HG02884 (cell line): ENCODE data around the gene FBXL5.
"Not testable (repeated sequence)": the region's sequence is repeated elsewhere in the genome, so short reads cannot be mapped to it uniquely, and the experiment has no call there.

Source experiments
- ATAC-seq: cut with Tn5 transposase; IDR thresholded peaks from one replicate; pipeline ENCODE4 v1.9.1; 2021; ENCODE audit warnings: mild to moderate bottlenecking, moderate library complexity; ENCODE audit not compliant: unreplicated experiment

Gene FBXL5

DNA sequence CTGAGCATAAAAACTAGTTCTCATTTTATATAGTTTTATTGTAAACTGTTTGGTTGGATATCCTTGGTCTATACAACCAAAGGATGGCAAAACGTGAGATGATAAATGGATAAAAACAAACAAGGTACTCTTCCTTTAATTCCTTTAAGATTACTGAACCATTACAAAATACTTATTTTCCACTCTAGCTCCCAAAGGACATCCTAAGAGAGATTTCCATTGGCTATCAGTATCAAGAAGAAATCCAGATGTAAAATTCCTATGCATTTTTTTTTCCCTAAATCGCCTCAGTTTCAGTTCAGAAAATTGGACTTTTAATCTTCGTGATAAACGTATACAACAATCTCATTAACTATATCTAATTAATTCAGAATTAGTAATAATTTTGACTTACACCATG is 2.3 kb downstream of the FBXL5 start:
- no peak for ATAC-seq

DNA sequence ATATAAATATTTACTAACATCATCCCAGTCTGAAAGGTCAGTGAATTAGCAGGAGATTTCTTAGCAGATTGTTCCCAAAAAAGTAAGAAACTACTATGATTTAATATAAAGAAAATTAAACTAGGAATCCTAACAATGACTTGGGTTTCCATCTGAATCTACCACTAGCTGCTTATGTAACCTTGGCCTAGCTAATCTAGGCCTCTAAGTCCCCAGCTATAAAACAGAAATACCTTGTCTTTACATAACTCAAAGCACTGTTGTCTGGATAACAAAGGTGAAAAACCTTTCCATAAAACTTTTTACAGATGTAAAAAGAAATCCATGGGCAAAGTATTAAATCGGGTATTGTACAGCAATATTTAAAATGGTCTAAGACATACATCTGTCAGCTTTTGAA is 3.0 kb downstream of the FBXL5 start:
- no peak for ATAC-seq

DNA sequence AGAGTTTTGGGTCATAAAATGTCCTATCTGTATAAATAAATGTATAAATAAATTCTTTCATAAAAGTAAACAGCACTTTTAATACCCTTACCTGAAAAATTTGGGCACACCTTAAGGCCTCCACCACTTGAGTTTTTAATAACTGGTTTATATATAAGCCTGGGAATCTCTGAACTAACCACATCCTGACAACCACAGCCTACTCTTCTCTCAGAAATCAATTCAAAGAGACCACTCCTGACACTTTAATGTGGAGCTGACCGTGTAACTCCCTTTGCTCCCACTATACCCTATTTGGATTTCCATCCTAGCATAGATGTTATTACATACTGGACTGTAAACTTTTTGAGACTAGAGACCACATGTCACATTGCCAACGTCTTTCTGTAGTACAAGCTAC is 3.5 kb downstream of the FBXL5 start:
- no peak for ATAC-seq

DNA sequence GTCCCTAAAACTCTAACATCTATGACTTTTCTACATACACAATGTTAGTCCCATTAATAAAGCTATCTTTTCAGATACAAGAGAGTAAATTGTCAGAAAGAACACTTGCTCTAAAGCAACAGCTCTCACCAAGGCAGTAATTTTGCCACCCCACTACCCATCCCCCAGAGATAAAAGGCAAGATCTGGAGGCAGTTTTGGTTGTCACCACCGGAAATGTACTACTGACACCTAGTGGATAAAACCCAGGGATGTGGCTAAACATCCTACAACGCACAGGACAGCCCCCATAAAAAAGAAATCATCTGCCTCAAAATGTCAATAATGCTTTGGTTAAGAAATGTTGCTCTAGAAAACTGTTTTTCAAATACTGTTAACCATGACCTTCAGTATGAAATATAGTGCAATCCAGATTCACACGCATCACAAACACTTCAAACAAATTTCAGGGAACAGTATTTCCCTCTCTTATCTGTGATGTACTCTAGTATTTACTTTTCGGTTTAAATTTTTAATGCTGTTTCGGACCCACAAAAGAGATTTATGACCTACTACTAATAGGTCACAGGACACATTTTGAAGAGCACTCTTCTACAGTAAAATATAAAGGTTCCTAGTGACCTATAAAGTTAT is 5.1 kb downstream of the FBXL5 start:
- peak; percentile 33 for ATAC-seq

DNA sequence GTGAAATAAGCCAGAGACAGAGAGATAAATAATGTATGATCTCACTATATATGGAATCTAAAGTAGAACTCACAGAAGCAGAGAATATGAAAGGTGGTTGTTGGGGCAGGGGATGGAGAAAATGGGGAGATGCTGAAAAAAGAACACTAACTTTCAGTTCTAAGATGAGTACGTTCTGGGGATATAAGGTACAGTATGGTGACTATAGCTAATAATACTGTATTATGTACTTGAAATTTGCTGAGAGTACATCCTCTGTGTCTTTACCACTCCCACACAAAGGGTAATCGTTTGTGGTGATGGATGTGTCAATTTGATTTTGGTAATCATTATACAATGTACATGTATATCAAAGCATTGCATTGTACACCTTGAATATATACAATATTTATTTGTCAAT is 6.6 kb downstream of the FBXL5 start:
- ATAC-seq: peak; percentile 61

DNA sequence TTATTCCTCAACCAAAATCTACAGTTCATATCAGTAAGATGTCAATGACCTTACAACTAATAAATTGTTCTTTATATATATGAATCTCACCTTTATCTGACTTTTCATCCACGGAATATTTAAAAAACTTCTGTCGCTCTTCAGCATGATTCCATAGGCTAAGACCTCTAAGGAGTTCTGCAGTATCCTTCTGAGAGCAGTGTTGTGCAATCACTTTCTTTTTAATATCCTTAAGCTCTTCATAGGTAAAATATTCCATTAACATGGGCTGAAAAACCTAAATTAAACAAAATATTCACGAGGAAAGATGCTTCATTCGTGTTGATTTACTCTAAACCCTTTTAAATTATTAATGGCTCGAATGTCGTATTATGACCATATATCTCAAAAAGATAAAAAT is 16.7 kb downstream of the FBXL5 start:
- no peak for ATAC-seq

DNA sequence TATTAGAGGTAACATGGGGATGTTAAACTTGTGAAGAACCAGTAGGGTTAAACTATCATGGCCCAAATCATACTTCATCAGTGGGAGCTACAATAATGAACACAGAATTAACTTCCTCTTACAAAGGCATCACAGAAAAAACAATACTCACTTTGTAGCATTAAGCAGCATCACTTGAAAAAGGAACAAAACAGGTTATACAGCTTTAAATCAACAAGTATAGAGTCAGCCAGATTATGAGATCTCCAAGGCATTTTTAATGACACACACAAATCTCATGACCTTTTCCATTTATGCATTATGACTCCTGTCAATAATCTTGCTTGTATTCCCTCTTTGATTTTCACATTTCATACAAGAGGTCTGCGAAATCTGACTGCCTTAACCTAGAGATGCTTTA is 18.3 kb downstream of the FBXL5 start:
- no peak for ATAC-seq

DNA sequence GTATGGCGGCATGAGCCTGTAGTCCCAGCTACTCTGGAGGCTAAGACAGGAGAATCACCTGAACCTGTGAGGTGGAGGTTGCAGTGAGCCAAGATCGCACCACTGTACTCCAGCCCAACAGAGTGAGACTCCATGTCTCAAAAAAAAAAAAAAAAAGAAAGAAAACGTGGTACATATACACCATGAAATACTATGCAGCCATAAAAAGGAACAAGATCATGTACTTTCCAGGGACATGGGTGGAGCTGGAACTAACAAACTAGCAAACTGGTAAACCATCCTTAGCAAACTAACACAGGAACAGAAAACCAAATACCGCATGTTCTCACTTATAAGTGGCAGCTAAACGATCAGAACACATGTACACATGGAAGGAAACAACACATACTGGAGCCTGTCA is 37.8 kb downstream of the FBXL5 start:
- ATAC-seq: not testable (repeated sequence)

DNA sequence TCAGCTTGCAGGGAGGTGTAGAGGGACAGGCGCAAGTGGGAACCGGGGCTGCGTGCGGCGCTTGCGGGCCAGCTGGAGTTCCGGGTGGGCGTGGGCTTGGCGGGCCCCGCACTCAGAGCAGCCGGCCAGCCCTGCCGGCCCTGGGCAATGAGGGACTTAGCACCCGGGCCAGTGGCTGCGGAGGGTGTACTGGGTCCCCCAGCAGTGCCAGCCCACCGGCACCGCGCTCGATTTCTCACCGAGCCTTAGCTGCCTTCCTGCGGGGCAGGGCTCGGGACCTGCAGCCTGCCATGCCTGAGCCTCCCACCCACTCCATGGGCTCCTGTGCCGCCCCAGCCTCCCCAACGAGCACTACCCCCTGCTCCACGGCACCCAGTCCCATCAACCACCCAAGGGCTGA is 40.3 kb downstream of the FBXL5 start:
- ATAC-seq: not testable (repeated sequence)

DNA sequence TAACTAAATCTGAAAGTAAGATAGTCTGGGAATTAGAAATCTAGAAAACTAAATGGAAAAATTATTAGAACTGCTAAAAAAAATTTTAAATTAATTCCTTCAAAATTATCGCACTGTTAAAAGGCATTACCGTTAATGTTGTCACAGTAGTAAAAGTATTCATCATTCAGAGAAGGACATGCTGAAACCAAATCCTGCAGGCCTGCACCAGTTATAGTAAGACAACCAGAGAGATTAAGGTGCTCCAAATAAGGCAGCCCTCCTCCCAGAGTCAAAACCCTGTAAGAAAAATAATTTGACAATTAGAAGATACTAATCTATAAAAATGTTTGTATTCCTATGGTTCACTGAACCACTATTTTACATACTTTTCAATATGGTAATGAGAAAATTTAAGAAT is 43.0 kb downstream of the FBXL5 start:
- ATAC-seq: no peak

DNA sequence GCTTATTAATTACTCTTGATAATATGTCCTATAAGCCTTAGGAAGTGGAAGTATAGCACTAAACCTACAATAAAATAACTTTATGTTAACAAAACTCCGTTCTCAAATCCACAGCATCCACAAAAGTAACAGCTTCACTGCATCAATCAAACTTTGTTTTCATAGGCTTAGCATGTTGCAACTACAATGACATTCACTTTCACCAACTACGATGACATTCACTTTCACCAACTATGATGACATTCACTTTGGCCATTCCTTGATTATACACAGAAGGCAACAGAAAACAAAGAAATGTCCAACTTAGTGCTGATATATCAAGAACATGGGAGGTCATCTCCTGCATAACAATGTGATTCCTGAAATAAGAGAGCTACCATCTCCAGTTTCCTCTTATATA is 44.3 kb downstream of the FBXL5 start:
- ATAC-seq: no peak

DNA sequence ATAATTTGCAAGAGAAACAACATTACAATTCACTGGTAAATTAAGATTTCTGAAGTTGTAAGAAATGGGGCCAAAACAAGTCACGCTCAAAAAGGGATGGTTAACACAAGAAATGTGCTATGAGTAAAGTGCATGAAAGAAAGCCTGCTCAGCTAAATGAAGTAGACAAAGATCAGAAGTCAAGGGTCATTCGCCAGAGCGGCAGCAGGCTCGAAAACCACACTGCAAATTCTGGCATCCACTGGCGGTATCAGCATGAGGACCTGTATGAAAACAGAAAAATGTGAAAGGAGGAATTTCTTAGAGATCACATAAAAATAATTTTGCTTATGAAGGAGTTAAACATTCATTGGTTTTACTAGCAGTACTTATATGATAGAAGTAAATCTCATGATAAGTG is 49.6 kb downstream of the FBXL5 start:
- ATAC-seq: no peak

DNA sequence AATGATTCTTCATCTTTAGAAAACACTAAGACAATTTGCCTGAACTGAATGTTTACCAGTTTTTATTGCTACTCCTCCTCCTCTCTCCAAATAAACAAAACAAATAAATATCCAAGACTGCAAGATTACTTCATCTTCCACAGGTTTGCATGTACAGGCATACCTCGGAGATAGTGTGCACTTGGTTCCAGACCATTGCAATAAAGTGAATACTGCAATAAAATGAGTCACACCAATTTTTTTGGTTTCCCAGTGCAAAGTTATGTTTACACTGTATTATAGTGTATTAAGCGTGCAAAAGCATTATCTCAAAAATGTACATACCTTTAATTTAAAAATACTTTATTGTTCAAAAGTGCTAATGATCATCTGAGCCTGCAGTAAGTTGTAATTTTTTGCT is 53.3 kb downstream of the FBXL5 start:
- ATAC-seq: no peak

DNA sequence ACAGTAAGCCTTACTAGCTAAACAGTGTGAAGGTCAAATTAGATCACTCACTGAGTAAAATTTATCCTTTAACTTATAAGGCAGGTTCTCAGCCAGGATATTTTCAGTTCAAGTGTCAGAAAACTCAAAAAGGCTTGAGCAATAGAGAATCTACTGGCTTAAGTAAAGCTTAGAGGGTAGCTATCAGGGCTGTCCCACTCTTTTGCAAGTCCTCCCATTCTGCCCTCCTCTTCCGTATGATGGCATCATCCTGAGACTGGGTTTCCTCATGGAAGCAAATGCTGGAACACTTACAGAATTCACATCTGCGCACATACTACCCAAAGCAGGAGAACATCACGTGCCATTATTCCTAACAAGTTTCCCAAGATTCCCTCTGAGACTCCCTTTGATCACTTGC is 55.0 kb downstream of the FBXL5 start:
- no peak for ATAC-seq

DNA sequence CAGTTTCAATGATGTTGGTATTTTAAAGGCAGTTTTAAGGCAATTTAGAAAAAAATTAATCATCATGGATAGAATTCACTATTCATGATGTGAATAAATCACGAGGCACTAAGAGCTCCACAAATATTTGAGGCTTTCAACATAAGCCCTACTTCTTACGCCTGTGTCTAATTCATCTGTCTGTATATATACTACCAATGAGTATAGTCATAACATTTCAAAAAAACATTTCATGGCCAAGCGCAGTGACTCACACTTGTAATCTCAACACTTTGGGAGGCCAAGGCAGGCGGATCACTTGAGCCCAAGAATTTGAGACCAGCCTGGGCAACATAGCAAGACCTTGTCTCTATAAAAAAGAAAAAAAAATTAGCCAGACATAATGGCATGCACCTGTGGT is 56.5 kb downstream of the FBXL5 start:
- no peak for ATAC-seq

DNA sequence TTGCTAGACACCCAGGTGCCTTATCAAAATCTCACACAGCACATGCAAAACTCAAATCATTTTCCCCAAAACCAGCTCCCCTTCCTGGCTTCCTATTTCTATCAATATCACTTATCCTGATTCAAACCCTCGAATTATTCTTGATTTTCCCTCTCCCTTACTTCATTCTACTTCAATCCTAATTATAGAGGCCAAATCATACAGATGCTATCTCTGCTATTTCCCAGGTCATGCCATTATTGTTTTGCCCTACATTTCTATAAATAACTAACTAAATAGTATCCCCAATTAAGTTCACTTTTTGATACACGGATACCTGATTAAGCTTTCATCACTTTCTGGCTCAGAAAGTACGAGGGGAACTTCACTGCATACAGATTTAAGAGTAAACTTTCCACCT is 62.4 kb downstream of the FBXL5 start:
- ATAC-seq: no peak

DNA sequence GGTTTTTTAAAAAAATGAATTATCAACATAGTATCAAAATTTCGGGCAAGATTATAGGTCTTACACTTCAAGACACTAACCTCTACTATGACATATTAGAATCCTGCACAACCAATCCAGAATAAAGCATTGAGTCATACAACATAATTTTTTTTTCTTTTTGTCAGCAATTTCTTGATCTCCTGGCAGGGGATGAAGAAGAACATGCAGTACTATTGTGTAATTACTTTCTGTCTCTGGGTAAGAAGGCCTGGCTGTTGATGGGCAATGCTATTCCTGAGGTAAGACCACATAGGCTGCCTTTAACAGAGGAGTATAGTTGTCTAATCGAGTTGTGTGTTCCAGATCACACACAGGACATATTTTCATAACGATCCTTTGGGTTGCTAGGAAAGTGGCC is 67.5 kb downstream of the FBXL5 start:
- ATAC-seq: no peak

DNA sequence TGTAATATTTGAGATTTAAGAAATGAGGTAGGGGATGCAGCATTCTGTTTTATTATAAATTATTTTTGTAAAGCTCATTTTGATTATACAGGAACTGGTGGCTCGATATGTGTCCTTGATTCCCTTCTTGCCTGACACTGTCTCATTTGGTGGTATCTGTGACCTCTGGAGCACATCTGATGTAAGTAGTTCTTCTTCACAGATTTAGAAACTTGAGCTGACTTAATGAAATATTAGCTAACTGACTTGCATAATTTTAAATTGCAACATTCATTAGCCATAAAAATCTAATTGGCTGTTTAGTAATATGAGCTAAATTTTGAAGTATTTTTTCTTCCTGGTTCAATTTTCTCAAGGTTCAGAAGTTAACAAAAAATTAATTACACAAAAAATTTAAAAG is 69.1 kb downstream of the FBXL5 start:
- ATAC-seq: no peak

DNA sequence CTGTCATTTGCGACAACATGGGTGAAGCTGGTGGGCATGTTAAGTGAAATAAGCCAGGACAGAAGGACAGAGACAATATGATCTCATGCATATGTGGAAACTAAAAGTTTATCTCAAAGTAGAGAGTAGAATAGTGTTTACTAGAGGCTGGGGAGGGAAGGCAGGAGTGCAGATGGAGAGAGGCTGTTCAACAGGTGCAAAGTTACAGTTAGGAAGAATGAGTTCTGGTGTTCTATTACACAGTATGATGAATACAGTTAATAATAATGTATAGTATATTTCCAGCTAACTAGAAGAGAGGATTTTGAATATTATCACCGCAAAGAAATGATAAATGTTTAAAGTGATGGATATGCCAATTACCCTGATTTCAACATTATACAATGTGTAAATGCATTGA is 69.8 kb downstream of the FBXL5 start:
- no peak for ATAC-seq

DNA sequence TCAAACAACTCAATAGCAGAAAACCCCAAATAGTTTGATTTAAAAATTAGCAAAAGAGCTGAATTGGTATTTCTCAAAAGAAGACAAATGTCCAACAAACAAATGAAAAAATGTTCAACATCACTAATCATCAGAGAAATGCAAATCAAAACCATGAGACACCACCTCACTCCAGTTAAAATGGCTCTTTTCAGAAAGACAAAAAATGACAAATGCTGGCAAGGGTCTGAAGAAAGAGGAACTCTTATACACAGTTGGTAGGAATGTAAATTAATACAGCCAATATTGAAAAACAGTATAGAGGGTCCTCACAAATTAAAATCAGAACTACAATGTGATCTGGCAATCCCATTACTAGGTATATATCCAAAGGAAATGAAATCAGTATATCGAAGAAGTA is 70.4 kb downstream of the FBXL5 start:
- no peak for ATAC-seq

DNA sequence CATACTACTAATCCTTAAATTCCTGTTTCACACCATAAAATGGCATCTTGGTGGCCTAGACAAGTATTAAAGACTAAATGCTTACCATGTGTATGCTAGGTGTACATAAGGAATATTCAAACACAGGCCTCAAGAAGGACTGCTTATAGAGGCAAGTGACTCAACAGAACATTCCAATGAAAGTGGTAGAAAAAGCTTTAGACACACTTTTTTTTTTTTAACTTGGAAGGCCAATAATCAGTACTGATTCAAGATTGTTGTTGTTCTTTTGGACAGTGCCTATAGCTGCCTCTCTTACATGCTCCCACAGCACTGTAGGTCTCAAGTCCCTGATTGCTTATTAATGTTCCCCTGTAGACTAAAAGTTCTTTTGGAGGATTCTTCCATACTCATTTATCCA is 77.6 kb downstream of the FBXL5 start:
- ATAC-seq: no peak

DNA sequence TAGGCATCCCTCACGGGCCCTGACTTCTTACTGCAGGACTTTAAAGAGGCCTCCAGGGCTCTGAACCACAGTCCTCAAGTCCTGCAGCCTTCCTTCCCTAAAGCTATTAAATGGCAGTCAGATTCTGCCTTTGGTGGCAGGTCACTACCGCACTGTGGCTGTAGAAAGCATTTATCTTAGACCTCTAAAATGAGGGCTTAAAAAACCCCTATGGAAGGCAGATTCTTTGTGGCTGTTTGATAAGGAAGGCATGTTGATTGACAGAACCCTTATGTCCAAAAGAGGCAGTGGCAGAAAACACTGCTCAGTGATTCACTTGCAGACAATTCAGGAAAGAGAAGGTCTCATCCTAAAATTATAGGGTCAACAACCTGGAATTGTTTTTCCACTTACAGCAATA is 79.2 kb downstream of the FBXL5 start:
- ATAC-seq: no peak

DNA sequence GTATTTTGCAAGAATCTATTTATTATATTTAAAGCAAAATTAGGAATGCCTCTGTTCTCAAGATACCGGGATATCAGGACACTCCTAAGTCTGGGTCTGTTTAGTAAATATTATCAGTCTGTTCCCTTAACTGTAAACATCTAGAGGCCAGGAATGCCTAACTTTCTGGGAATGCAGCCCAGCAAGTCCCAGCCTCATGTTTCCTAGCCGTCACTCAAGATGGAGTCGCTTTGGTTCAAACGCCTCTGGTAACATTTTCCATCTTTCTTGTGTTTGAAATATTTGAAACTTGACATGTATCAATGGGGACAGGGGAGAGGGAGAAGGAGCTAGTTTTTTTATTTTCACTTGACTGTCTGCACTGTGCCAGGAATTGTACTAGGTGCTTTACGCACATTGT is 85.4 kb downstream of the FBXL5 start:
- ATAC-seq: no peak

DNA sequence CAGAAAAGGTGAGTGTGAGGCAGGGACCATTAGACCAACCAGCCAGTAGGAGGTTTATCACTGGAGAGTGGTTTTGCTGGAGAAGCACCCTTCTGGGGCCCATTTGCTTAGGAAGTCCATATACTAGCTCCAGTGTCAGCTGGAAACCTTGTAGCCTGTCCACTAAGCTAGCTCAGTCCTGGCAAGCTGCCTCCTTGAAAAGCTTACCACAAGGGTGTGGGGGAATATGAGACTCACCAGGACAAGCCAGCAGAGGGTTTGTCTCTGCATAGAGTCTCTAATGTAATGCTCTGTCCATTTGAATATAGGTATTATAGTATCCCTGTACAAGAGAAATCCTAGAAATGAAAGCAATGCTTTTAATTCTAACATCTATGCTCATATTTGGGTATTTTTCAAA is 86.3 kb downstream of the FBXL5 start:
- no peak for ATAC-seq
